Stimulated activated CD8-positive, alpha-beta memory T cell treated with anti-CD3 and anti-CD28 coated beads, Interleukin-2, amount 100 ng/mL, for 1 hour (primary cell): Measurements from ENCODE around the gene KREMEN1.

ENCODE experiments used
- DNase-seq, 2 donors: peaks; one replicate each; pipeline ENCODE4 v3.0.0-alpha.2; 2020; ENCODE audit warnings: low read depth in 2 of 2

Gene KREMEN1

DNA sequence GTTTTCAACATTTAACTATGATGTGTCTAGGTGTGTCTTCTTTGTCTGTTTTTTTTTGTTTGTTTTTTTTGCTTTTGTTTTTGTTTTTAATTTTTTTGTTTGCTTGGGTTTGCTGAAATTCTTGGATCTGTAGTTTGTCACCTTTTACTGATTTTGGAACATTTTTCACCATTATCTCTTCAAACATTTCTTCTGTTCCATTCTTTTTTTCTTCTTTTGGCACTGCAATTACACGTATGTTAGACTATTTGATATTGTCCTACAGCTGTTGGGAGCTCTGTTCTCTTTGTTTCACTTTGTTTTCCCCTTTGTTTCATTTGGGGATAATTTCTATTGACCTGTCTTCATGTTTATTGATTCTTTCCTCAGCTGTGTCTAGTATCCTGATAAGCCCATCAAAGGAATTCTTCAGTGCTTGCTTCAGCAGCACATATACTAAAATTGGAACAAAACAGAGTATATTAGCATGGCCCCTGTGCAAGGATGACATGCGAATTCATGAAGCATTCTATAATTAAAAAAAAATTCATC, 60.8 kb downstream of the KREMEN1 start:
- DNase-seq = no peak

DNA sequence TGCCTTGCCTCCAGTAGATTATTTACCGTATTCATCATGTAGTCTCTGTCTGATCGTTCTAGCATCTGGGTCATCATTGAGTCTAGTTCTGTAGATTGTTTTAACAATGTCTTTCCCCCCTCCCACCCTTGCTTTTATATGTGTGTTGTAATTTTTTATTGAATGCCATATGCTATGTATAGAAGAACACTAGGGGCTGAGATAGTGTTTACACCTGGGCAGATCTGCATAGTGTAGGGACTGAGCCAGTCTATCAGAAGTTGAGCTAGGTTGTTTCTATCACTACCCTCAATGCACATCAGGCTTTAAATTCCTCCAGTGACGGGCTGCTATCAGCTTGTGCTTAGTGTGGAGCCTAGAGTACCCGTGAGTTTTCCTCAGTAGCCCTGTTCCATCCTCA, 61.6 kb downstream of the KREMEN1 start:
- DNase-seq = no peak

DNA sequence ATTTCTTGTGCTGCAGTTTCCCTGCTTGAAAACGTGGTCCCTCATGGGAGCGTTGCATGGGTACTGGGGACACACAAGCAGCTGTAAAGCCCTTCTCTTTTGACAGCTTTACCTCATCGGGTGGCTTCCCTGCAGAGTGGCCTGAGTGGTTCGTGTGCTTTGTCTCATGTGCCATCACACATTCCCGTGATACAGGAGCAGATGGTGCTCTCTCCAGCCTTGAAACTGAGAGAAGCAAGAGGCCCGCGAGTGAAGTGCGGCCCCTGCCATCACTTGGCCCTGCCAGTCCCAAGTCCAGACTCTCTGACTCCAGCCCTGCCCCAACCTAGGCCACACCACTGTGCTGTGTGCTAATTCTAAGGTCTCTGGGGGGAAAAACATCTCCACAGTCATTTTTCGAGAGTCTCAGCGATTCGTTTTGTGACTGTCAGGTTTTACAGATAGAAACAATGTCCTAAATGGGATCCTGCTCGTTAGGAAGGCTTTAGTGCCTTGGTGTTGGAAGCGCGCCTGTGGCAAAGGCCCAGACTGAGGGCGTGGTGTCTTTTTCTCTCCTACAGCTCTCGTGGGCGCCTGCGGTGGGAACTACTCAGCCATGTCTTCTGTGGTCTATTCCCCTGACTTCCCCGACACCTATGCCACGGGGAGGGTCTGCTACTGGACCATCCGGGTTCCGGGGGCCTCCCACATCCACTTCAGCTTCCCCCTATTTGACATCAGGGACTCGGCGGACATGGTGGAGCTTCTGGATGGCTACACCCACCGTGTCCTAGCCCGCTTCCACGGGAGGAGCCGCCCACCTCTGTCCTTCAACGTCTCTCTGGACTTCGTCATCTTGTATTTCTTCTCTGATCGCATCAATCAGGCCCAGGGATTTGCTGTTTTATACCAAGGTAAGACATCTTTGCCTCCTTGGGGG, 64.2 kb downstream of the KREMEN1 start:
- no peak for DNase-seq

DNA sequence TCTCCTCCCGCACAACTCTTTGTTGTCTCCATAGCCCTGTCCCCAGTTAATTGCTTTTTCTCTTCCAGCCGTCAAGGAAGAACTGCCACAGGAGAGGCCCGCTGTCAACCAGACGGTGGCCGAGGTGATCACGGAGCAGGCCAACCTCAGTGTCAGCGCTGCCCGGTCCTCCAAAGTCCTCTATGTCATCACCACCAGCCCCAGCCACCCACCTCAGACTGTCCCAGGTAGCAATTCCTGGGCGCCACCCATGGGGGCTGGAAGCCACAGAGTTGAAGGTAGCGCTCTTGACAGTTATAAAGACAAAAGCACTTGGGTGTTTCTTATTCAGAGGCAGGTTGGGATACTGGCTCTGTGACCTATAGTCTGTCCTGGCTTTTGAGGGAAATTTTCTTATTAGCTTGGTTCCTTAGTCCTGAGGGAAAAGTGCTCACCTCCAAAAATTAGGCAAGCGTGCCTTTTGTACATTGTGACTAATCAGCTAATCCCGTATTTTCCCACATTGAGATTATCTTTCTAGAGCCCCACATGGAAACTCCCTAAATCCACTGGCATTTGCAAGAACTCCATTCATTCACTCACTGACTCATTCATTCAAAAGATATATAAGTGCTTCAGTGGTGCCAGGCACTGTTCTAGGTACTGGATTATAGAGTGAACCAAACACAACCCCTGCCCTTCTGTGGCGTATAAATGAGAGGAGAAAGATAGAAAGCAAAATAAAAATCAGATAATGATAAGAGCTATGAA, 65.9 kb downstream of the KREMEN1 start:
- DNase-seq = no peak

DNA sequence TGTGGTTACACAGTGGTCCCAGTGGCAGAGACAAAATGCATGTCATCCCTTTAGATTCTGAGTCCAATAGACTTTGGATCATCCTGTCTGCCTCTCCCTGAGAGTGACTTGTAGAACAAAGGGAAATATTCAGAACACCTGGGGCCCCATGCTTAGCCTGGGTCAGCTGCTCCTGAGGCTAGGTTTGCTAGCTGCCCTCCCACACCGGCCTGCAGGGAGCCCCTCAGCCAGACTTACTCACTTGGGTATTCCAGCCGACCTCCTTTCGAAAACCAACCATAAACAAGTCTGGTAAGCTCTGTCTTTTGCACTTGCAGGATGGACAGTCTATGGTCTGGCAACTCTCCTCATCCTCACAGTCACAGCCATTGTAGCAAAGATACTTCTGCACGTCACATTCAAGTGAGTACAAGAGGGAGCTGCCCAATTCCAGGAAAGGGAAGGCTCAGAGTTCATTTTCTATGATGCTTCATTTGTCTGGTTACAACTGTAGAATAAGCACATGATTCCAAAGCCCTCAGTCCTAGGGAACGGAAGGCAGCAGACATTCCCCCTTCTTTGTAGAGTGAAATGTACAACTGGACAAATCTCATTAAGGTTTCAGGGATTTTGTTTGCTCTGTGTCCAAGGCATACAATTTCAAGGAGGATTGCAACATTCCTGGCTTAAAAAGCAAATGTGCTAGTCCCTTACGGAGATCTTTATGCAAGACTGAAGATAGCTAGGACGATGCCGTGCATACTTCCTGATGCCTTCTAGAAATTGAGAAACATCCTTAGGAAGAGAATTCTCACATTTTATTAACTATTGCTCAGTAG, 67.3 kb downstream of the KREMEN1 start:
- no peak for DNase-seq

DNA sequence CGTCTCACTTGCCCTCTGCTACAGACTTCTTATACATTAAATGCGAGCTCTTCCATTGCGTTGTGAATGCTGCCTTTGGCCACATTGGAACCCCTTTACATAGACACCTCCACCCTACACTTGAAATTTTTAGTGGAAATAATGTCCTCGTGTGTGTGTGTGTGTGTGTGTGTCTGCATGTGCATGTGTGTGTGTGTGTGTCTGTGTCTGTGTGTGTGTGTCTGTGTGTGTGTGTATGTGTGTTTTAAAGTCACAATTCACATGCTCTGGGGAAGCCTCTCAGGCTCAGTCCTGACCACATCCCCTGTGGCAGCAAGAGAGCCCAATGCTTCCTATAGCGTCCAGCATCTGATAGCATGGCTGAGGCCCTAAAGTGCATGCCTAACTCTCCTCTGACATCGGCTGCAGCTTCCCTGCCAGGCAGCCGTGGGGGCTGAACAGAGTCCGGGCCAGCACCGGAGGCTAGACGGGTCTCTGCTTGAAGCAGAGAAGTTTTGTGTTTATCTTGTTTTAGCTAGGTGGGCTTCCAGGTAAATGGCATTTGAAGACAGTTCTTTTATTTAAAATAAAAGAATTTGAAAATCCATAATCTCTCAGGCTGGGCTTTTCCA, 68.3 kb downstream of the KREMEN1 start:
- DNase-seq = no peak

DNA sequence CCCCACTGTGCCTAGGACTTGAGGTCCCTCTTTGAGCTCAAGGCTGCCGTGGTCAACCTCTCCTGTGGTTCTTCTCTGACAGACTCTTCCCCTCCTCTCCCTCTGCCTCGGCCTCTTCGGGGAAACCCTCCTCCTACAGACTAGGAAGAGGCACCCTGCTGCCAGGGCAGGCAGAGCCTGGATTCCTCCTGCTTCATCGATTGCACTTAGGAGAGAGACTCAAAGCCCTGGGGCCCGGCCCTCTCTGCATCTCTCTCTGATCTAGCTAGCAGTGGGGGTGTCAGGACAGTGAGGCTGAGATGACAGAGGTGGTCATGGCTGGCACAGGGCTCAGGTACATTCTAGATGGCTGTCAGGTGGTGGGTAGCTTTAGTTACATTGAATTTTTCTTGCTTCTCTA, 69.3 kb downstream of the KREMEN1 start:
- no peak for DNase-seq

DNA sequence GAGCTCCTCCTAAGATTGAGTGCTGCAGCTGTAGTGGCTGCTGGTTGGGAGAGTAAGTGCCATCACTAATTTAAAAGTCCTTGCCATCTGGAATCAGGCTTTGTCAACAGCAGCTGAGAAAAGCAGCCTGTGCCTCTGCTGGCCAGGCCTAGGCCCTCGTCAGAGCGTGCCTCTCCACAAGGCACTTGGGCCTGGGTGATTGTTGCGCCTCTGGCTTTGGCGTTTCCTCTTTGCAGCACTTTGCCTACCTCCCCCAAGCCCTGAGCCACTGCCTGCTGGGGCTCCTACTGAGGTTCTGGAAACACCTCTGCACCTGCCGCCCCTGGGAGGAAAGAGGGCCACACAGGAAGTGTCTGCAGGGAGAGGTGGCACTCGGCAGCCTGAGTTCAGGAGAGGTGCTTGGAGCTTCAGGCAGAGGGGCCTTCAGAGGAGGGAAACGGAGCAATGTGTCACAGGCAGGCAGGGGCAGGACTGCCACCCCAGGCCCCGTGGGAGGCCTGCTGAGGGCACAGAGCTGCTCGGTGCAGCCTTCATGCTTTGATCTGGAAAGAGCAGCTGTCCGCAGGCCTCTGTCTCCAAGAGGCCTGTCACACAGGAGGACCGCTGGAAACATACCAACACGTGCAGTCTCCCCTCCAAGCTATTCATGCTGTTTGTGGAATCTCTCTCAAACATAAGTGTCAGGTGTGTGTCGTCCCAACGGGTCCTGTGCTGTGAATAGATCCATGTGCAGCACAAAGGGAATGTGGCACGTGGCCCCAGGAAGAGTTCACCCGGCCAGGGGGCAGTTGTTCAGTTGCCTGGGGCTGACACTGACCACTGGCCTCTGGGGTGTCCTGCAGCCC, 71.3 kb downstream of the KREMEN1 start:
- no peak for DNase-seq

DNA sequence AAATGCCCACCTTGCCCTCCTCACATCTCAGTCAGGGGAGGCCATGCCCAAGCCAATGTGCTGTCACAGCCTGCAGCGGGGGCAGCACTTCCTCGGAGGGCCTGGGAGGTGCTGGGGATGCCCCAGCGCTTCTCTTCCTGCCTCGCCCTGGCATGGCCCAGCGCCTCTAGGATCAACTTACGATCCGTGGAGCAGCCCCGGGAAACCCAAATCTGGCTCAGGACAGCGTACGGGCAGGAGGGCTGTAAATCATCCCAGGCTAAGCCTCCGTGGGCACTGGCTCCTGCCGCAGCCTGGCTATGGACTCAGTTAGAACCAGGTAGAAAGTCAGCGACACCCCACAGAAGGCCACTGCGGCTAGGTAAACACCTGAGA, 71.9 kb downstream of the KREMEN1 start:
- DNase-seq = no peak

DNA sequence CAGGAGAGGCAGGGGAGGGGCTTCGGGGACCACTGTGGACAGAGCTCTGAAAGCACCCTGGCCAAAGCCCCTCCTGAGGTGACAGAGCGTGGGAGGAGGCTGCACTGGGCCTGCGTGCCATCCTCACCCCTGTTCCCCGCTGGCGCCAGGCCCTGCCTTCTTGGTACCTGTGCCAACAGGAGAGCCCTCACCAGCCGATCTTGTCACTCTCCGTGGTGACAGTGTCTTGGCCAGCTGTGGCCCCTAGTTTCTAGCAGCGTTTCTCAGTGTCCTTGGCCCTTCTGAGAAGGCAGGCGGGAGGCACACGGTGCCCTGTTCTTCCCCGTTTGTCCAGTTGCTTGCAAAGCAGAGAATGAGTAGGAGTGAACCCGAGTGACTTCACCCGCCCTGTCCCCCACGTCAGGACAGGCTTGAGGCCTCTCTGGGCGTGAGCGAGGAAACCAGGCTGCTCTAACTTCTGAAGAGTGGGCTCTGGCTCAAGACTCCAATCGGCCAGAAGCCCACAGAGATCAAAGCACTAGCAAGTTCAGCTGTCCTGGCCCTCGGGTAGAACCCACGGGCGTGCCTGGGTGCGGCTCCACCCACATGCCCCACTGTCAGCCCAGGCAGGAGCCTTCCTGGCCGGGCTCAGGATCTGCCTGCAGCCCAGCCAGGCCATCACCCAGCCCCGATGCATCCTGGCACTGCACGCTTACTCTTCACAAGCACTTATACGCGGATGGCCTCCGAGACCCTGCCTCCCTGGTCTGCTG, 72.7 kb downstream of the KREMEN1 start:
- DNase-seq = no peak

DNA sequence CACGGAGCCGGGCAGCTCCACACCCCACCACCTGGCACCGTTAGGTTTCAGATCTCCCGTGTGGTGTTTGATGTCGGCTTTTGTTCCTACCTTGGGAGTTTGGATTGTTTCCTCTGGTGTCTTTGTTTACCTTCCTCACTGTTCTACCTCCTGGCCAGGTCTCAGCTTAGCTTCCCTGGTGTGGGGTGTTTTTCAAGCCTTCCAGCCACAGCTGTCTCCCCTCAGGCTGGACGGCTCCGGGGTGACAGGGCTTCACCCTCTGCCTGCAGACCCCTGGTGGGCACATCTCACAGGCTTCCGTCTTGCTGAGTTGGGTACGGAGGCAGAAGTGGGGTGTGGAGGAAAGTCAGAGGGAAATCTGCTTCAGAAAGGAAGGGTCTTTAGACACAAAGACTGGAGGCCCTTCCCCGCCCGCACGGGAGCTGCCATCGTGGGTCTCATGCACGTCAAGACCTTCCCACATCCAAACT, 73.3 kb downstream of the KREMEN1 start:
- DNase-seq = no peak

DNA sequence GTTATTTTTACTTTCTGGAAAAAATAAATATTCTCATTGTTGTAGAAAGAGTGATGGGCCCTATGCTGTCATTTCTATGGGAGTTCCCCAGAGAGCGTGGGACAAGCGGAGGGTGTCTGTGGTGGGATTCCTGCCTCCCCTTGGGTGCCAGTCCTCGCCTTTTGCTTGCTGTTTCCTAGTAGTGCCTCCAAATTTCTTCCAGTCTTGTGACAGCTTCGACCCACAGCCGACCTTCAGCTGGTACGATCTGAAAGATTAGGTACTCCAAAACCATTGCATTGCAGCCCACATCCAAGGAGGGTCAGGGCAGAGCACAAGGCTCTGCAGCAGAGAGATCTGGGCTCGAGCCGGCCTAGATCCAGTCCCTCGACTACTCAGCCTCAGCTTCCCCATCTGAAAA, 73.9 kb downstream of the KREMEN1 start:
- no peak for DNase-seq

DNA sequence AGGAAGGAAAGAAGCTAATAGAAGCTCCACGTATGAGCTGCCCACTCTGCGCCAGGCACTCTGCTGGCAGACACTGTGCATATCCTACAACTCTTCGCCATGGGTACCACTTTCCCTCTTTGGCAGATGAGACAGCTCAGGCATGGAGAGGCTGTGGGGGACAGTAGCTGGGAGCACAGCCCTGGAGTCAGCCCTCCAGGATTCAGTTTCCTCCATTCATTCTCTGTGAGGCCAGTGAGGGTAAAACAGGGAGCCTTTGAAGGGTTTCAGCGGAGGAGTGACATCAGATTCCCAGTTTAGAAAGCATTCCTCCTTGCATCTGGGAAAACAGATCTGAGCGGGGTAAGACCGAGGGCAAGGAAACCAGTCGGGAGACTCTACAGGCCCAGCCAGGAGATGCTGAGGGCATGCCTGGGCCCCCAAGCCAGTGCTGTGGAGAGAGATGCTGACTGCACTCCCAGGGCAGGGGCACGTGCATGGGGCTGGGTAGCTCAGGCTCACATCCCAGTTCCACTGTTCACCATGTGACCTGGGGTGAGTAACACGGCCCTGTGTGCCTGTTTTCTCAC, 74.6 kb downstream of the KREMEN1 start:
- no peak for DNase-seq

DNA sequence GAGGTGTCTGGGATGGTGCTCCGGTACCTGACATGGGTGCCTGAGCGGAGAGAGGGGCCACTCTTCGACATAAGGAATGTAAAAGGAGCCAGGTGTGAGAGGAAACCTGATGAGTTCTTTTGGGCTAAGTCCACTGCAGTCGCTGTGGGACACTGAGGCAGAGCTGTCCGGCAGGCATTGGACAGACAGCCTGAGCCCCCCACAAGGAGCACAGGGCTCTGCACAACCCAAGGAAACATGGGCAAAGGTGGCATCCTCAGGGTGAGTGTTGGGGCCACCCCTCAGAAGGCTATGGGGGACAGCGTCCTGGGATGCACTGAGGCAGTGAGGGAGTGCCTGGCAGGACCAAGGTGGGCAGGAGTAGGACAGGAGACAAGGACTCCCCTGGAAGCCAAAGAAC, 75.2 kb downstream of the KREMEN1 start:
- DNase-seq = no peak

DNA sequence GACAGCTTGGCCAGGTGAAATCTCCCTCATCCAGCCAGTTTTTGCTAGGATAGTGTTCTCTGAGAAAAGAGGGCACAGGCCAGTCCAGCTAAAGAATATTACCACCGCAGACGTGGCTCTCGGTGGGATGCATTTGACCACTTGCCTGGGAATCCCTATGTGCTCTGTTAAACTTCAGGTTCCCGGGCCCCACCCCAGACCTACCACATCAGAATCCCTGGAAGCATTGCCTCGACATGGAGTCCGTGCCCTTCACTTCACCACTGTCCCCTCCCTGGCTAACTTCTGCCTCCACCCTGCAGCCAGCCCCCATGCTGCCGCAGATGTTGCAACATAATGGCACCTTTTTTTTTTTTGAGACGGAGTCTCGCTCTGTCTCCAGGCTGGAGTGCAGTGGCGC, 76.0 kb downstream of the KREMEN1 start:
- DNase-seq = no peak

DNA sequence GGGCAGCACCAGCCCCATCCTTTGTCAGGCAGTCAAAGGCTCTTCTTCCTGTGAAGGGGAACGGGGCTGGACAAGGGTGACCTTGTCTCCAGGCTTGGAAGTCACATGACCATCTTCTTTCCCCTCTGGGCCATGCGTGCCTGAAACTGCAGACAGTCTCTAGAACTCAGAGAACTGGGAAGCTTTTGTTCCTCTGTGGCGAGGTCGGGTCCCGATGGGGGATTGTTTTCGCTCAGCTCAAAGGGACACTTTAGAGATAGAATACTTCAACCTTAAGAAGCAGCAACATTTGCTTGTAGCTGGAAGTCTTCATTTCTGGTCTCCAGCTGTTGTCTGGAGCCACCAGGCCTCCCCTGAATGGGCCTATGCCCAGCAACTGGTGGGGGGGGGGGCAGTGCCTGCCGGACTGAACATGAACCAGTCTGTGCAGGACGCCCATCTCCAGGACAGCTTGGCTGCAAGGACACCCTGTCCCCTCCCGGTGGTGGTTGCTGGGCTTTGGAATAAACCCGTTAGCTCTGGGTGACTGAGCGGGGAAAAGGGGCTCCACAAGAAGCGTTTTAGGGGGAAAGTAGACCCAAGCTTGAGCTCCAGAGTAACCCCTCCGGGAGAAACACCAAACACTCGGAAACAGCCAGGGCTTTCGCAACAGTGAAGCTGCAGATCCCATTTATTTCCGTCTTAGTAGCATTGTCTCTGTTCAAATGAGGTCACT, 77.2 kb downstream of the KREMEN1 start:
- DNase-seq = no peak

DNA sequence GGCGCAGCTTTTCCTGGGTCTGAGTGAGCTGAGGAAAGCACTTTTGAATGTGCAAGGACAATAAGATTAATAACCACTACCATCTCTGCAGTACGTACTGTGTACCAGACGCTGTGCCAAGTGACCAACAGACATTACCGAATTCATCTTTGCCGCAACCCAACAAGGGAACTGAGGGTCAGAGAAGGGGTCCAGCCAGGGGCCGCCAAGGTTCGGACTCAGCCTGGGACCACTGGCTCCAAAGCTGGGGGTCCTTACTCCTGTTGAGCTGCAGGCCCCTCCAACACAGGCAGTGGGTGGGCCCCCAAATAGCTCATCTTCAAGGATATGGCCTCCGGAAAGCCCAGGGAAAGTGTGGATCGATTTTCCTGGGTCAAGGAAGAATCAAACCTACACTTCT, 77.9 kb downstream of the KREMEN1 start:
- DNase-seq = no peak

DNA sequence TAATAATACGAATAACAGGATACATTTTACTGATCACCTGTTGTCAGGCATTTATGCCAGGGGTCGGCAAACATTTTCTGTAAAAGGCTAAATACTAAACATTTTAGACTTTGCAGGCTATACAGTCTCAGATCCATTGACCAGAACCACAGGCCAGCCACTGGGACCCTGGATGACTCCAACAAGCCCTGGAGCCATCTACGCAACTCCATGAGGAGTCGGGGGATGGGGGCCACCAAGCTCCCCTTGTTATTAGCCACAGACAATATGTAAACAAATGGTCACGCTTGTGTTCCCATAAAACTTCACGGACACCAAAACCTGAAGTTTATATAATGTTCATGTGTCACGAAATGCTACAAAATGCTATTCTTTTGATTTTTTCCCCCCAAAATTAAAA, 78.5 kb downstream of the KREMEN1 start:
- no peak for DNase-seq
